GM20000 (cell line): Measurements from ENCODE around the gene HHIP.
A peak's percentile ranks its signal among the peaks of the same experiment; 100 is the strongest.

Experiments used
- DNase-seq: peaks from one replicate; pipeline ENCODE4 v3.0.0; 2012; ENCODE audit warnings: low spot score
- TF ChIP-seq, protein P1 (sequence below): IDR thresholded peaks from 2 replicates; pipeline ENCODE4 v1.5.1; 2012; ENCODE audit warnings: mild to moderate bottlenecking, control low read depth; ENCODE audit errors: extremely low read depth, missing control alignments

HHIP gene

DNA sequence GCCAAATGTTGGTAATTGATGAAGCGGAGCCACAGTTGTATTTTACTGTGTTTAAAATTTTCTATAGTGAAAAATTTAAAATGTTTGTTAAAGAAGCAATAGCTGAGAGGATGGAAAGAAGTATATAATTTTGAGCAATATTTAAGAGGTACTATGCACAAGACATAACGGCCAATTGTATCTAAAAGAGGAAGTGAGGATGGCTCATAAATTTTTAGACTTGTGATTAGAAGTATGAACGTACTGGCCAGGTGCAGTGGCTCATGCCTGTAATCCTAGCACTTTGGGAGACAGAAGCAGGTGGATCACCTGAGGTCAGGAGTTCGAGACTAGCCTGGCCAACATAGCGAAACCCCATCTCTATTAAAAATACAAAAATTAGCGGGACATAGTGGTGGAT is 12.7 kb upstream of the HHIP start:
- no peak for DNase-seq
- TF ChIP-seq, protein P1, sequence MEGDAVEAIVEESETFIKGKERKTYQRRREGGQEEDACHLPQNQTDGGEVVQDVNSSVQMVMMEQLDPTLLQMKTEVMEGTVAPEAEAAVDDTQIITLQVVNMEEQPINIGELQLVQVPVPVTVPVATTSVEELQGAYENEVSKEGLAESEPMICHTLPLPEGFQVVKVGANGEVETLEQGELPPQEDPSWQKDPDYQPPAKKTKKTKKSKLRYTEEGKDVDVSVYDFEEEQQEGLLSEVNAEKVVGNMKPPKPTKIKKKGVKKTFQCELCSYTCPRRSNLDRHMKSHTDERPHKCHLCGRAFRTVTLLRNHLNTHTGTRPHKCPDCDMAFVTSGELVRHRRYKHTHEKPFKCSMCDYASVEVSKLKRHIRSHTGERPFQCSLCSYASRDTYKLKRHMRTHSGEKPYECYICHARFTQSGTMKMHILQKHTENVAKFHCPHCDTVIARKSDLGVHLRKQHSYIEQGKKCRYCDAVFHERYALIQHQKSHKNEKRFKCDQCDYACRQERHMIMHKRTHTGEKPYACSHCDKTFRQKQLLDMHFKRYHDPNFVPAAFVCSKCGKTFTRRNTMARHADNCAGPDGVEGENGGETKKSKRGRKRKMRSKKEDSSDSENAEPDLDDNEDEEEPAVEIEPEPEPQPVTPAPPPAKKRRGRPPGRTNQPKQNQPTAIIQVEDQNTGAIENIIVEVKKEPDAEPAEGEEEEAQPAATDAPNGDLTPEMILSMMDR = no peak

DNA sequence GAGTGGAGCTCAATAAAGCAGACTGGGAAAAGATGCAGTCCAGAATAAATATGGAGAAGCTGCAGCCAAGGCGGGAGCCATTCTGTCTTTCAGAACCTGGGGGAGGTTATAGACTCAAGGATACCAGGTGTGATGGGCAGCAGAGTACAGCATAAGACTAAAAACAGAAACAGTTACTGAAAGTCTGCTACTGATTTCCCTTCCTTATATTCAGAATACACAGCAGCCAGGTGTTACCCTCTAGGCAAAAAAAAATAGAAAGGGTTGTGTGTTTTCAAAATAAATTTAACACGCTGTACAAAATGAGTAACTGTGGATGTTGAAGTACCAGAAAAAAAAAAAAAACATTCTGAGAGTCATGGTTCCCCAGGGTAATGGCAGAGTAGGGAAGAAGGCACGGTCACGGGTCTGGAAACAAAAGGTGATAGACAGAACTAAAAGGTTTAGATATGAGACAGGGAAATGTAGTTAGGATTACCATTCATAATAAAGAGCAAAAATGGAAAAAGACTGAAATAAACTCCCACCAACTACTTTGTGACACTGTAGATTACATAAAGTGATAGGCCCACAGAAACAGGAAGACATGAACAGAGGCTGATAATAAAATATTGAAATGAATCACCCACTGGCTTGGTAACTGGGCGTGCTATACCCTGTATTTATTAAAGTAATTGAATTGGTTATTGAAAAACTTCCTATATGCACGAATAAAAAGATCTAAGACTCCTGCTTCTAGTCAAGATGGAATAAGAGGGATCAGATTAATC is 10.8 kb upstream of the HHIP start:
- TF ChIP-seq, protein P1 = no peak
- DNase-seq = peak; percentile 37

DNA sequence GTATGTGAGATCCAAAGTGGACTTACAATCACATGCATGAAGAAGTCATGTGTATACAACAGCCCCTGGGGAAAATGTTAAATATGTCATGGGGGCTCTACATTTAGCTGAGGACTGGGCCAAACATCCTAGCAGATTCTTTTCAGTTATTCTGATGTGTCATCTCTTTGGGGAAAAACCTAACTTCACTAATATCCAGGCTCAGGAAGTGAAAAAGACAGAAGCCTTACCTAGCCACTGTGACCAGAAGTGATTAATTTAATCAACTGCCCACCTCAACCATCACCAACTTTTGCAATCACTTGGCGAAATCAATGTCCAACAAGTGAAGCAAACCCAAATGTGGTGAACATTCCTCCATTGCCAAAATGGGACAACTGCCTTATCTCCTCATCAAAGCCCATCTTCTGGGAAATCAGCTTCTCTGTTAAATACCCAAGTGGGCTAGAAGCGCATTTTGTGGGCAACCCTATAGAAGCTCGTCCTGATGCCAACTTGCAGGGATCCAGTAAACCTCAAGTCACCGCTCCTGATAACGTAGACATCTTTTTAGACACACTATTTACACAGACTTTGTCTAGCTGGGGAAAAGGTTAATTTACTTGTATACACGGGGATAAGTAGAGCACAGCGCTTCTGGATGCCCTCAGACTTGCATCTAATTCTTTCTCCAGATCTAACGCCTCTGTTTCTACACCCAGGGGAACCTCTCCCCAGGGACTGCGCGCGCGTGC is 1.4 kb upstream of the HHIP start:
- TF ChIP-seq, protein P1 = no peak

DNA sequence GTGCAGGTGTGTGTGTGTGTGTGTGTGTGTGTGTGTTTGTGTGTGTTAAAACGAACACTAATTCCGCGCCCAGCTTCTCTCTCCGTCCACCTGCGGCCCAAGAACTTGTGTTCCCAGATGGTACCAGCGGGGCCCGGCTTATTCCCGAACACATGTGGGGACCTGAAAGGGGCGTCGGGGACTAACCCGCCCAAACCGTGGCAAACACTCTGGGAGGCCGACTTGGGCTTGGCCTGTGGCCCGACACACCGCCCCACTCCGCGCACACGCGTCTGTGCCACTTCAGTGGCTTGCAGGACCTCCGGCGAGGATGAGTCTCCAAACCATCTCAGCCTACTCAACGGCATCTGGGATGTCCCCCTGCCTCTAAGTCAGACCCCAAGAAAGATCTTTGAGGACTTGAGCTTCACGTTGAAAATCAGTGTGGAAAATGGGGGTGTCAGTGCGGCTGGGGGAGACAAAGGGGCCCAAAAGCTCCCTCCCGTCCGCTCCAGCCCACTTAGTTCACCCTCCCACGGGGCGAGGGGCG is 790 bp upstream of the HHIP start:
- TF ChIP-seq, protein P1 = no peak
- peak; percentile 29 for DNase-seq

More for the DNA sequence above, 1.4 kb upstream of the HHIP start:
- peak; percentile 17 for DNase-seq

DNA sequence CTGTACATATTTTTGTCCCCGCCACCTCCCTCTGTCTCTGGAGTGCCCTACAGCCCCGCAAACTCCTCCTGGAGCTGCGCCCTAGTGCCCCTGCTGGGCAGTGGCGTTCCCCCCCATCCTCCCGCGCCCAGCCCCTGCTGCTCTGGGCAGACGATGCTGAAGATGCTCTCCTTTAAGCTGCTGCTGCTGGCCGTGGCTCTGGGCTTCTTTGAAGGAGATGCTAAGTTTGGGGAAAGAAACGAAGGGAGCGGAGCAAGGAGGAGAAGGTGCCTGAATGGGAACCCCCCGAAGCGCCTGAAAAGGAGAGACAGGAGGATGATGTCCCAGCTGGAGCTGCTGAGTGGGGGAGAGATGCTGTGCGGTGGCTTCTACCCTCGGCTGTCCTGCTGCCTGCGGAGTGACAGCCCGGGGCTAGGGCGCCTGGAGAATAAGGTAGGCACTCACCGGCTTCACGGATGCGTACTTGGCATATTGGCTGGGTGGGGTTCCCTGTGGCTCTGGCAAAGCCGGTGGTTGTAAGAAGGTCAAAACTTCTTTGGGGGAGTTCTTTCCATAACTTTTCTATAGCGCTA is 653 bp downstream of the HHIP start:
- TF ChIP-seq, protein P1 = no peak
- DNase-seq = peak; percentile 32

DNA sequence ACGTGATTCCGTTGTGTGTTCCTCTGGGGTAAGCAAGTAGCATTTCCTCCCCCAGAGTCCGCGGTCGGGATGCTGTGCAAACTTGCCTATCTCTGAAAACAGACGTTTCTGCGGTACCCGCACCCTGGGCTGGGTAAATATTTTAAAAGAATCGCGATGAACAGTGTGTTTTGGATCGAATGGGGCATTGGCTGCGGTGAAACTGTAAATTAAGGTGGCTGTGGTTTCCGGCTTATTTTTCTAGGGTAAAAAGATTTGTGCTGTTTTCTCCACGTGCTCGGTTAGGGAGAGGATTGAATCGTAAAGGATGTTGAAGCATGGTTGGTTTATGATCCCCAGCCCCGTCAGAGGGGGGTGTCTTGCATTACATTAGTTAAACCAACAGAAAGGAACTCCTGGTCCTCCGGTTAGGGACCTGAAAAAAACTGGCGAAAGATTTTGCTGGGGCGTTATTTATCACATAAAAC is 1.2 kb downstream of the HHIP start:
- DNase-seq = peak; percentile 29
- TF ChIP-seq, protein P1 = no peak

DNA sequence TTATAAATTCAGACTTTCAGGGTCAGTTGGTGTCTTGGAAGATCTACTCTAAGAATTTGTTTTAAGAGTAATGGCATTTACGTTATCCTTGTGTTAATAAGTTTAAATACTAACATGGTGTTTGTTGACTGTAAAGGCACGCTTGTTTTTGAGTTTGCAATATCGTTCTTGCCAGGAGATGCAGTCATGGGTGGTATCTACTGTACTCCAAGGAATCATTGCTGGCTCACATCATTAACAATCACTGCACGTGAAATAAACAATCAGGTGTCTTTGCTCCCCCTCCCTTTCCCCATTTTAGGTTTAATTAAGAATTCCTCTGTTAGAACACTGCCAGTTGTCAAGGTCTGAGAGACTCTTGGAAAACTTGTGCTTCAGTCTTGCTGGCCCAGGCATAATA is 1.6 kb downstream of the HHIP start:
- TF ChIP-seq, protein P1 = no peak
- no peak for DNase-seq
